GM10266 (cell line): ENCODE measurements around the gene DCBLD1.

Experiments
- DNase-seq: peaks from one replicate; pipeline ENCODE4 v3.0.0; 2012; ENCODE audit errors: extremely low spot score
- TF ChIP-seq, protein P1 (sequence below): IDR thresholded peaks from 2 replicates; pipeline ENCODE4 v1.5.1; 2012; ENCODE audit warnings: mild to moderate bottlenecking, low read depth; ENCODE audit not compliant: control insufficient read depth, insufficient read depth; ENCODE audit errors: missing control alignments

The DCBLD1 gene

DNA sequence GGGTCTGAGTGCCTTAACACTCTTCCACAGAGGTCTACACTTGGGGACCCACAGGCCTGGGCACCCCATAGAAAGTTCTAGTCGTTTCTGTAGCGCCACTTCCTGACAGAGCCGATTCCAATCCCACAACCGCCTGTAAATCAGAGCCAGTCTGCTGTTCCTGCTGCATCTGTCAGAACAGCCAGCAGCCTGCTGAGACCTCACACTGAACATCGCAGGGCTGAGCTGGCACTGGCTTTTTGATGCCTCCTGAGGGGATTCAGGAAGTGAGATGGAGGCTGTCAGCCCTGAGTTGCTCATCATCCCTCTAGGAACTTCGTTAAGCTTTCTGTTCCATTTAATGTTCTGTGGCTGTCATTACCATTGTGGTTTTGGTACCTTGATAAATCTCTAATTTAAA lies 48.9 kb downstream of the DCBLD1 start:
- DNase-seq = no peak
- TF ChIP-seq, protein P1, sequence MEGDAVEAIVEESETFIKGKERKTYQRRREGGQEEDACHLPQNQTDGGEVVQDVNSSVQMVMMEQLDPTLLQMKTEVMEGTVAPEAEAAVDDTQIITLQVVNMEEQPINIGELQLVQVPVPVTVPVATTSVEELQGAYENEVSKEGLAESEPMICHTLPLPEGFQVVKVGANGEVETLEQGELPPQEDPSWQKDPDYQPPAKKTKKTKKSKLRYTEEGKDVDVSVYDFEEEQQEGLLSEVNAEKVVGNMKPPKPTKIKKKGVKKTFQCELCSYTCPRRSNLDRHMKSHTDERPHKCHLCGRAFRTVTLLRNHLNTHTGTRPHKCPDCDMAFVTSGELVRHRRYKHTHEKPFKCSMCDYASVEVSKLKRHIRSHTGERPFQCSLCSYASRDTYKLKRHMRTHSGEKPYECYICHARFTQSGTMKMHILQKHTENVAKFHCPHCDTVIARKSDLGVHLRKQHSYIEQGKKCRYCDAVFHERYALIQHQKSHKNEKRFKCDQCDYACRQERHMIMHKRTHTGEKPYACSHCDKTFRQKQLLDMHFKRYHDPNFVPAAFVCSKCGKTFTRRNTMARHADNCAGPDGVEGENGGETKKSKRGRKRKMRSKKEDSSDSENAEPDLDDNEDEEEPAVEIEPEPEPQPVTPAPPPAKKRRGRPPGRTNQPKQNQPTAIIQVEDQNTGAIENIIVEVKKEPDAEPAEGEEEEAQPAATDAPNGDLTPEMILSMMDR = no peak

DNA sequence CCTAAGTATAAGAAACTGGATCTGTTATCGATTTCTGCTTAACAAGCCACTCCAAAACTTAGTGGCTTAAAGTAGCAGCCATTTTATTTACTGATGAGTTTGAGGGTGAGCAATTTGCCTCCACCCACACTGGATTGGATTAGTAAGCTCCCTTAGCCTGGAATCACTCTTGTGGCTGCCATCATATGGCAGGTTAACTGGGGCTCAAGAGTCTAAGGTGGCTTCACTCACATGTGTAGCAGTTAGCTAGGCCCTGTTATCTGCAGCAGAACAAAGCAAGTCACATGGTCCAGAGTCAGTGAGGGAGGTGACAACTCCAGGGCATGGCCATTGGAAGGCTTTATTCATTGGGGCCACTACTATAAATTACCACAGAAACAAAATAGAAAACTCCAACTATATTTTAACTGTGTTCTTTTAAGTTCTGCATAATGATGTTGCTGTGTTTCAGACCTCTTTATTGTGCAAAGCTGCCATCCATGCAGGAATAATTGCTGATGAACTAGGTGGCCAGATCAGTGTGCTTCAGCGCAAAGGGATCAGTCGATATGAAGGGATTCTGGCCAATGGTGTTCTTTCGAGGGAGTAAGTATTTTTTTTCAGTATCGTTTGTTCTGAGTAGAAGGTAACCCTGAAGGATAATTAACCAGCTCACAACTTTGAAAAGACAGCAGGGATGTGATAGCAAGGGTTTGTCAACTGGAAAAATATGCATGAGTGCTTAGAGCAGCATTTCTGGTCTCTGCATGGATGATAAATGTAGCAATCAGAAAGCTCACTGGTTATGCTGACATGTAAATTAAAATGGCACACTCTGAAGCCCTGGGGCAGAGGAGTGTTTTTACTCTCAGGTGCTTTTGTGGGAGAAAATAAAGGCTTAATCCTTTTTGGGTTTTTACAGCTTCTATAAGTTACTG lies 49.6 kb downstream of the DCBLD1 start:
- DNase-seq = no peak
- TF ChIP-seq, protein P1 = no peak

DNA sequence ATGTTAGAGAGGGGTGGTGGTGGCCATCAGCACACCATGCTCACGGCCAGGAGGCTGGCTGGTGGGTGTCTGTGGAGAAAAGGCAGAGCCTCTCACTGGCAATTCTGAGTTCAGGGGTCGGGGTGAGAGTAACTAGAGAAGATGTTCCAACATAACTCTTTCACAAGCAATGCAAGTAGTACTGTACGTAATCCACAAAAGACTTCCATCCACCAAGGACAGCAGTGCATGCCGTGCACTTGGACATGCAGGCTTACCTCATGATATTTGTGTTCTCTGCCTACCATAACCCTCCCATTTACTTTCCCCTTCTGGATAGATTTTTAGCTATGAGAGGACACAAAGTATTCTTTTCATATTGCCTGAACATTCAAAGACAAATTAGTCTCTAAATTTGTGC lies 51.3 kb downstream of the DCBLD1 start:
- TF ChIP-seq, protein P1 = no peak
- no peak for DNase-seq

DNA sequence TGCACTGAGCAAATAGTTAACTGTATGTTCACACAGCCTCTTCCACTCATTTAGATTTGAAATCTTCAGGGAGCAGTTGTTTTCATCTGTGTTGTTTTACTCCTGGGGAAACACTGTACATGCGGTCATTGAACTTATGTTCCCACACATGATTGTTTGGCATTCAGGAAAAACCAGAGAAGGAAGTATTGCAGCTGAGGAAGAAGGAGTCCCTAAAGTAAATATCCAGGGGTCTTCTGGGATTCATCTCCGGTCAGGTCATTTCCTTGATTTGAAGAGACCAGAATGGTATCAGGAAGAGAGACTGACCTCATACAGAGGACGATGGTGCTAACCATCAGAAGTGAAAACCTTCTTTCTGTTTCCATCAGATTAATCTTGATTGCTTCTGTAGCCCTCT lies 52.5 kb downstream of the DCBLD1 start:
- no peak for DNase-seq
- TF ChIP-seq, protein P1 = no peak

DNA sequence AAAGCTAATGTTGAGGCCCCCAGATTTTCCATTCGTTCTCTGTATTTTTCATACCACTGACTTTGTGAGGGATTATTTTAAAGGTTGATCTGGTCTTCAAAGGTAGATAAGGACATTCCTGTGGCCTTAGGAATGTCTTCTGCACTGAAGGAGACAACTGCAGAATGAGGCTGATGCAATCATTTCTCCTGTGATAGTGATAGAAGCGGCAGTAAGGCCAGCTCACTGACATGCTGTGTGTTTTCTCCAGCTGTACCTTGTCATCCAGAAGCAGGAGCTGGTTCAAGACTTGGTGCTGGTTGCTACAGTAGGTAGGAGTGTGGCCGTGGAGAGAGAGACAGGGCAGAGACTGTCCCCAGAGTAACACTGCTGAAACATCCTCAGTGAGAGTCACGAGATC lies 53.8 kb downstream of the DCBLD1 start:
- TF ChIP-seq, protein P1 = no peak
- DNase-seq = no peak

DNA sequence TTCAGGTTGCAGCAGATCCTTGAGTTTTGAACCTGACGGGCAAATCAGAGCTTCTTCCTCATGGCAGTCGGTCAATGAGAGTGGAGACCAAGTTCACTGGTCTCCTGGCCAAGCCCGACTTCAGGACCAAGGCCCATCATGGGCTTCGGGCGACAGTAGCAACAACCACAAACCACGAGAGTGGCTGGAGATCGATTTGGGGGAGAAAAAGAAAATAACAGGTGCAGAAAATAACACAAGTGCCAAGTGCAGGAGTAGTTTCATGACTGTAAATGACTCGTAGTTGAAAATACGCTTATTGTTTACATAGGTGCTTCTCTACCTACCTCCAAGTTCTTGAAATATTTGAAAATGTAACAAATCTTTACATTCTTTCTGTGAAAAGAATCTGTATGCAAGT lies 56.1 kb downstream of the DCBLD1 start:
- TF ChIP-seq, protein P1 = no peak
- DNase-seq = no peak

DNA sequence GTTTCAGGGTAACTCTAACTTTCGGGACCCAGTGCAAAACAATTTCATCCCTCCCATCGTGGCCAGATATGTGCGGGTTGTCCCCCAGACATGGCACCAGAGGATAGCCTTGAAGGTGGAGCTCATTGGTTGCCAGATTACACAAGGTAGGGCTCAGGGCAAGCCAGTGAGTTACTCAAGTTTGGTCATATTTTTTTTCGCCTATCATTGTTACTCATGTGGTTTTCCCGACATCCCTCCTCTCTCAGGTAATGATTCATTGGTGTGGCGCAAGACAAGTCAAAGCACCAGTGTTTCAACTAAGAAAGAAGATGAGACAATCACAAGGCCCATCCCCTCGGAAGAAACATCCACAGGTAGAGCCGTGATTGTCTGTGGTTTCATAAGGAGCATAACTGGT lies 58.2 kb downstream of the DCBLD1 start:
- TF ChIP-seq, protein P1 = no peak
- DNase-seq = no peak
